ENCODE measurements around the gene RSAD1. TPM values are rescaled to one million over a fixed set of nuclear protein-coding genes. Genes with fewer than 3 reads are reported as not detected.

RSAD1 gene
- total RNA-seq, 1 donor from 2014 or later: 34.4 TPM

DNA sequence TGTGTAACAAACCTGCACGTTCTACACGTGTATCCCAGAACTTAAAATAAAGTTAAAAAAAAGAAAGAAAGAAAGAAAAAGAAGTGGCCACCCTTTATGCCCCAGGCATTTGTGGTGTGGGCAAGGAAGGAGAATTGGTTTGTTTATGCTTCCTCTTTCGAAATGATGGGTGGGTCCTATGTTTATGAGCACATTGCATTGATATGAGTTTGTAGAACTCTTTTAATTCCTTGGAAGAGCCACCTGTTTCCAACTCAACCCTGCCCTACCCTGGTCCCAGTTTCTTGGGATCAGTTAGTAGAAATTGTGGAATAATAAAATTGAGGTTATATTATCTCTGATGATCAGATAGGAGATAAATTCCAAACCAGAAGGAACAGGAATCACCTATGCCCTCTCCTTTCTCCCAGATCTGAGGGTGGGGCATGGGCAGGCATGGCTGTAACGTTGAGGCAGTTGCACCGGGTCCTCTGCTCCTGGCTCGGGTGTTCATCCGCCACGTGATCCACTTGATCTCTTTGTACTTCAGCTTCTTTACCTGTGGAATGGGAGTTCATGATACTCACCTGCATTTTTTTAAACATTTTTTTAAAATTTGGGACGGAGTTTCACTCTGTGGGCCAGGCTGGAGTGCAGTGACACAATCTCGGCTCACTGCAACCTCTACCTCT is 25.9 kb upstream of the RSAD1 start:
- H3K4me1 Mint-ChIP-seq (ENCODE audit: low read depth): peaks cover 6% of the 10 kb centered on the region
- H3K36me3 Mint-ChIP-seq (ENCODE audit: insufficient read depth): peaks cover 6% of the 10 kb centered on the region
- no peak for DNase-seq (ENCODE audit: low spot score, unreplicated experiment)
- no peaks in the 10 kb centered on the region for H3K27me3 Mint-ChIP-seq
- H3K9me3 Mint-ChIP-seq (ENCODE audit: low read depth): no peaks in the 10 kb centered on the region
- no peak overlapping the region for H3K27ac Mint-ChIP-seq
- TF ChIP-seq, protein P1, sequence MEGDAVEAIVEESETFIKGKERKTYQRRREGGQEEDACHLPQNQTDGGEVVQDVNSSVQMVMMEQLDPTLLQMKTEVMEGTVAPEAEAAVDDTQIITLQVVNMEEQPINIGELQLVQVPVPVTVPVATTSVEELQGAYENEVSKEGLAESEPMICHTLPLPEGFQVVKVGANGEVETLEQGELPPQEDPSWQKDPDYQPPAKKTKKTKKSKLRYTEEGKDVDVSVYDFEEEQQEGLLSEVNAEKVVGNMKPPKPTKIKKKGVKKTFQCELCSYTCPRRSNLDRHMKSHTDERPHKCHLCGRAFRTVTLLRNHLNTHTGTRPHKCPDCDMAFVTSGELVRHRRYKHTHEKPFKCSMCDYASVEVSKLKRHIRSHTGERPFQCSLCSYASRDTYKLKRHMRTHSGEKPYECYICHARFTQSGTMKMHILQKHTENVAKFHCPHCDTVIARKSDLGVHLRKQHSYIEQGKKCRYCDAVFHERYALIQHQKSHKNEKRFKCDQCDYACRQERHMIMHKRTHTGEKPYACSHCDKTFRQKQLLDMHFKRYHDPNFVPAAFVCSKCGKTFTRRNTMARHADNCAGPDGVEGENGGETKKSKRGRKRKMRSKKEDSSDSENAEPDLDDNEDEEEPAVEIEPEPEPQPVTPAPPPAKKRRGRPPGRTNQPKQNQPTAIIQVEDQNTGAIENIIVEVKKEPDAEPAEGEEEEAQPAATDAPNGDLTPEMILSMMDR (IDR thresholded peaks at IDR 0.05; ENCODE audit: unreplicated experiment): no peak
- H3K4me3 Mint-ChIP-seq (ENCODE audit: low read depth): no peak overlapping the region

DNA sequence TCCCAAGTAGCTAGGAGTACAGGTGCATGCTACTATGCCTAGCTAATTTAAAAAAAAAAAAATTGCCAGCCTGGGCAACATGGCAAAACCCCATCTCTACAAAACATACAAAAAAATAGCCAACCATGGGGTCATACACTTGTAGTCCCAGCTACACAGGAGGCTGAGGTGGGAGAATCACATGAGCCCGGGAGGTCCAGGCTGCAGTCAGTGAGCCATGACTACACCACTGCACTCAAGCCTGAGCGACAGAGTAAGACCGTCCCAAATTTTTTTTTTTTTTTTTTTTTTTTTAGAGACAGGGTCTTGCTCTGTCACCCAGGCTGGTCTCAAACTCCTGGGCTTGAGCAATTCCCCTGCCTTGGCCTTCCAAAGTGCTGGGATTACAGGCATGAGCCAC is 24.8 kb upstream of the RSAD1 start:
- TF ChIP-seq, protein P1 (IDR thresholded peaks at IDR 0.05; ENCODE audit: unreplicated experiment): no peak
- Mint-ChIP-seq H3K27ac (no peak overlapping the region), H3K27me3 (no peaks in the 10 kb centered on the region), H3K9me3 (ENCODE audit: low read depth) (no peaks in the 10 kb centered on the region), H3K4me3 (ENCODE audit: low read depth) (no peak overlapping the region), H3K36me3 (ENCODE audit: insufficient read depth) (peaks cover 8% of the 10 kb centered on the region), H3K4me1 (ENCODE audit: low read depth) (peaks cover 6% of the 10 kb centered on the region)
- no peak for DNase-seq (ENCODE audit: low spot score, unreplicated experiment)

DNA sequence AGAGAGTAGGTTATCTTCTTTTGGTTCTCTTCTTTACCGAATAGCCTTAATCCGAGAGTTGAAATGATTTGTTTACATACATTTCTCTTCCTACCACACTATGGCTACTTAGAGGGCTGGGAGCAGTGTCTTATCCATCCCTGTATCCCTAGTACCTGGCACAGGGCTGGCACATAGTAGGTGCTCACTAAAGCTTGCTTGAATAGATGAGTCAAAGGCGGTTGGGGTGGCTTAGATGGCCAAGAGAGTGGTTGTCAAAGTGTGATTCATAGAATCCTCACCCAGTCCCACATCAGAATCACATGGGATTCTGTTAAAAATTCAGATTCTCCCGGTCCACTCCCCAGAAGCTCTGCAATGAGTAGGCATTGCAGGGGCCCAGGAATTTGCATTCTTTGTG is 21.0 kb upstream of the RSAD1 start:
- no peaks in the 10 kb centered on the region for H3K27me3 Mint-ChIP-seq
- no peak for DNase-seq (ENCODE audit: low spot score, unreplicated experiment)
- H3K27ac Mint-ChIP-seq: no peak overlapping the region
- TF ChIP-seq, protein P1 (IDR thresholded peaks at IDR 0.05; ENCODE audit: unreplicated experiment): no peak
- H3K4me1 Mint-ChIP-seq (ENCODE audit: low read depth): peaks cover 6% of the 10 kb centered on the region
- no peaks in the 10 kb centered on the region for H3K9me3 Mint-ChIP-seq (ENCODE audit: low read depth)
- H3K4me3 Mint-ChIP-seq (ENCODE audit: low read depth): no peak overlapping the region
- peaks cover 6% of the 10 kb centered on the region for H3K36me3 Mint-ChIP-seq (ENCODE audit: insufficient read depth)

DNA sequence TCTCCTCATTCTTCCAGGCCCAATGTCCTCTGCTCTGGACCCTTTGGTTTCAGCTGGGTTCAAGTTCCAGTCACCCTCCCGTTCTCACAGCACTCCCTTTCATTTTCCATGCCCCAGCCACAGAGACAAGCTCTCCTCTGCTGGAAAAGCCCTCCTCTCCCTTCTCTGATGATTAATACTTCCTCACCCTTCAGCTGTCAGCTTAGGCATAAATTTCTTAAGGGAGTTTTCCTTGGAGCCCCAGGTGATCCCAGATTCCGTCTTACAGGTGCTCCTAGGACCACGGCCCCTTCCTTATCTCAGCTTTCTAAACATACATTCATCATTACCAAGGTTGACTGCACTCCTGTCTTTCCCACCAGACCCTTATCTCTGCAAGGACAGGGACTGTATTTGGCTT is 20.4 kb upstream of the RSAD1 start:
- H3K4me1 Mint-ChIP-seq (ENCODE audit: low read depth): peaks cover 6% of the 10 kb centered on the region
- no peak overlapping the region for H3K4me3 Mint-ChIP-seq (ENCODE audit: low read depth)
- H3K27me3 Mint-ChIP-seq: no peaks in the 10 kb centered on the region
- TF ChIP-seq, protein P1 (IDR thresholded peaks at IDR 0.05; ENCODE audit: unreplicated experiment): no peak
- no peaks in the 10 kb centered on the region for H3K9me3 Mint-ChIP-seq (ENCODE audit: low read depth)
- peak overlapping the region; percentile 38 for H3K27ac Mint-ChIP-seq
- peaks cover 8% of the 10 kb centered on the region for H3K36me3 Mint-ChIP-seq (ENCODE audit: insufficient read depth)
- no peak for DNase-seq (ENCODE audit: low spot score, unreplicated experiment)

DNA sequence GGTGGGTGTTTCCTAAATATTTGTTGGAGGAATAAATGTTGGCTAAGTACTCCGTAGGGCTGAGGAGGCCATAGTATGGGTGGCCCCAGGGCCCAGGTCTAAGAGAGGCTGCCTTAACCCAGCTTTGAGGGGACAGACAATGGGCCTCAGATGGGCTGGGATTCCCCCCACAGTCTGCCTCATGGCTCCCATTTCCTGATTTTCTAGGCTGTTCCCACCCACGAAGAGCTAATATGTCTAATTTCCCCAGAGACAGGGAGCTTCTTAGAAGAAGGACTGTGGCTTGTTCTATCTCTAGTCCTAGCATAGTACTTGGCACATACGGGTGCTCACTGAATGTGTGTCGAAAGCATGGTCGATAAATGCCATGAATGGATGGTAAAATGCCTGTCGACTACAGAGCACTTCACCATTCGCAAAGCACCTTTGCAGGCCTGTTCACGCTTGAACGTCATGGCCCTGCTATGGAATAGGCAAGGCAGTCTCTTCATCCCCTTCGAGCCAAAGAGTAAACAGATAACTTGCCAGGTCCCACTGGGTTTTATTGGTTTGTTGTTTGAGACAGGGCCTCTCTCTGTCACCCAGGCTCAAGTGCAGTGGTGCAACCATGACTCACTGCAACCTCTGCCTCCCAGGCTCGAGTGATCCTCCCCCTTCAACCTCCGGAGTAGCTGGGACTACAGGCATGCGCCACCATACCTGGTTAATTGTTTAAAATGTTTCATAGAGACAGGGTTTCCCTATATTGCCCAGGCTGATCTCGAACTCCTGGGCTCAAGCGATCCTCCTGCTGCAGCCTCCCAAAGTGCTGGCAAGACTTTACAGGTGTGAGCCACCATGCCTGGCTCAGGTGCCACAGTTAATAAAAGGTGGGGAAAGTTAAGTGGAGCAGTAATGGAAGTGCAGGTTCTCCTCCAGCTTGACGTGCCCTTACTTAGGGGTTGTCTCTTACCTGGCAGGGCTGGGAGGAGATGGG is 19.7 kb upstream of the RSAD1 start:
- Mint-ChIP-seq H3K27me3 (no peaks in the 10 kb centered on the region), H3K4me1 (ENCODE audit: low read depth) (peaks cover 6% of the 10 kb centered on the region), H3K9me3 (ENCODE audit: low read depth) (no peaks in the 10 kb centered on the region), H3K27ac (peak overlapping the region; percentile 38), H3K36me3 (ENCODE audit: insufficient read depth) (peaks cover 8% of the 10 kb centered on the region), H3K4me3 (ENCODE audit: low read depth) (no peak overlapping the region)
- TF ChIP-seq, protein P1 (IDR thresholded peaks at IDR 0.05; ENCODE audit: unreplicated experiment): no peak
- DNase-seq (ENCODE audit: low spot score, unreplicated experiment): no peak

Data from progenitor cell of endocrine pancreas (in vitro differentiated cells).